ENCODE measurements around the gene NUDT3.

- no peak for TF ChIP-seq CTCF (IDR thresholded peaks at IDR 0.05; ENCODE audit: low read length)
- TF ChIP-seq EZH2 (IDR thresholded peaks at IDR 0.05; ENCODE audit: borderline replicate concordance, low read length): no peak
These were observed 116.3 kb downstream of the NUDT3 start for GRCh38 chr6:34276191-34276590.

Data from OCI-LY1 (cell line).